Measurements from ENCODE around the gene FOXD4L5.
"Not testable (repeated sequence)": the region's sequence is repeated elsewhere in the genome, so short reads cannot be mapped to it uniquely, and the experiment has no call there.

The FOXD4L5 gene

GRCh38 chr9:65285109-65285508 lies at the start of gene FOXD4L5:
Gene FOXD4L5, minus strand, starts transcription at chr9:65285209. Its CDS starts 832 bp downstream, at chr9:65284377.
- DNase-seq = not testable (repeated sequence)

GRCh38 chr9:65283943-65284342 lies 1.1 kb downstream of the FOXD4L5 start:
- not testable (repeated sequence) for DNase-seq

- not testable (repeated sequence) for DNase-seq
Measured at GRCh38 chr9:65282976-65283375, 2.0 kb downstream of the FOXD4L5 start.

Data from SW 1271 (cell line).